Esophagus muscularis mucosa (tissue), 4 donors: Measurements from ENCODE around the gene MARK2. TPM values are rescaled to one million over a fixed set of nuclear protein-coding genes. Genes with fewer than 3 reads are reported as not detected.
A peak's percentile ranks its signal among the peaks of the same experiment; 100 is the strongest.
"Not testable (repeated sequence)": the region's sequence is repeated elsewhere in the genome, so short reads cannot be mapped to it uniquely, and the experiment has no call there.

ENCODE experiments used
- DNase-seq: peaks from one replicate; pipeline ENCODE4 v3.0.0-alpha.2; 2017; ENCODE audit errors: extremely low spot score
- H3K27ac ChIP-seq, 4 donors: fragments of 200-600 bp; sonication (generic); replicated peaks in 1 of 4; 1 replicate in 3 of 4; 2 replicates in 1 of 4; pipeline ENCODE4 v1.5.1; 2016 to 2019; ENCODE audit warnings: mild to moderate bottlenecking in 1 of 4
- H3K27me3 ChIP-seq, 4 donors: fragments of 200-600 bp; sonication (generic); one replicate each; pipeline versions ENCODE4 v1.5.1 to v1.6.0; 2016 to 2019
- H3K36me3 ChIP-seq, 4 donors: fragments of 200-600 bp; sonication (generic); one replicate each; pipeline ENCODE4 v1.5.1; 2016 to 2019
- H3K4me1 ChIP-seq, 4 donors: fragments of 200-600 bp; sonication (generic); one replicate each; pipeline ENCODE4 v1.5.1; 2016 to 2019
- H3K4me3 ChIP-seq, 4 donors: fragments of 200-600 bp; sonication (generic); 1 replicate in 2 of 4; 2 replicates in 2 of 4; pipeline ENCODE4 v1.5.1; 2016 to 2019; ENCODE audit warnings: mild to moderate bottlenecking in 4 of 4, moderate library complexity in 1 of 4
- H3K9me3 ChIP-seq, 4 donors: fragments of 200-600 bp; sonication (generic); 1 replicate in 3 of 4; 2 replicates in 1 of 4; pipeline ENCODE4 v1.5.1; 2016 to 2019
- EP300 ChIP-seq: sonication (generic); formaldehyde crosslinking; IDR thresholded peaks from one replicate; pipeline ENCODE4 v1.6.1; 2017; ENCODE audit warnings: antibody characterized with exemption
- POLR2A ChIP-seq: fragments of 450-650 bp; IDR thresholded peaks from one replicate; pipeline ENCODE4 v1.6.1; 2017; ENCODE audit warnings: antibody characterized with exemption, moderate library complexity, mild to moderate bottlenecking, low read depth
- POLR2AphosphoS5 ChIP-seq, 2 donors: sonication (generic); formaldehyde crosslinking; IDR thresholded peaks; one replicate each; pipeline ENCODE4 v1.6.1; 2017; ENCODE audit warnings: antibody characterized with exemption in 2 of 2
- WGBS: methylation state at CpG from one replicate; pipeline ENCODE4 v1.1.5; 2018; 5-methylcytosine and 5-hydroxymethylcytosine counted together
- intact Hi-C: fragments of 100-400 bp; cut with DNase I; formaldehyde crosslinking; loops from one replicate; pipeline ENCODE4 v1.15.1; 2023
- total RNA-seq, 4 donors: library from RNA; depleted of rRNA; stranded (reverse); fragments of >200 nt; gene quantifications; one replicate each; pipeline versions ENCODE4 v1.1.0 to v1.2.1, GENCODE V29; 2016
- TF ChIP-seq, protein P1 (sequence below), 3 experiments: fragments of 200-600 bp in 2 of 3; fragments of 450-650 bp in 1 of 3; sonication (generic) in 2 of 3; IDR thresholded peaks; one replicate each; pipeline ENCODE4 v1.5.1; 2017 to 2019; ENCODE audit warnings: antibody characterized with exemption in 3 of 3, mild to moderate bottlenecking in 2 of 3, moderate library complexity in 1 of 3

MARK2 gene
- total RNA-seq, 4 donors from 2014 or later: 21.5 to 38.1 (median 30.6) TPM

DNA sequence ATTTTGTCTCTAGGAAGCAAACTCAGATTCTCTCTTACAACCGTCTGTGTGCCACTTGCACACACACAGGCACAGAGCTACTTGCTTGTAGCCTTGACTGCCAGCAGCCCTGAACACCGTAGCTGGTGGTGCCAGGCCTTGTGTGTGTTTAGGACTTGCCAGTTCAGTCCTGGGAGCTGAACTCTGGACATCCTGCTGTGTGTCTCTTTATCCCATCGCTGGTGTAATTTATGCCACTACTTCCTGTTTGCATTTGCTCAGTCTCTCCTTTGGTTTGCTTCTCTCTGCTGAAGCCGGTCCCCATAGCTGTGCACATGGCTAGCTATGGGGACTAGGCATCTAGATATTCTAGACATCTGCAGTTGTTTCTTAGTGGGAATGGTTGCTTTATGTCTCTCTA, 24.0 kb downstream of the MARK2 start:
- intact Hi-C loops: no loop called here
- 42% methylated on average over 4 of the region's 4 CpGs for WGBS
- Histone ChIP-seq H3K27me3 (no peaks in the 10 kb centered on the region), H3K9me3 (no peaks in the 10 kb centered on the region), H3K4me1 (peaks cover 36 to 53% (median 48%) of the 10 kb centered on the region in 4 donors), H3K4me3 (no peak overlapping the region), H3K36me3 (peaks cover 0 to 32% (median 16%) of the 10 kb centered on the region in 4 donors), H3K27ac (no peak overlapping the region)
- DNase-seq: no peak
- TF ChIP-seq EP300 (no peak), POLR2A (no peak), POLR2AphosphoS5 (IDR thresholded peaks at IDR 0.05) (no peak)
- TF ChIP-seq, protein P1, sequence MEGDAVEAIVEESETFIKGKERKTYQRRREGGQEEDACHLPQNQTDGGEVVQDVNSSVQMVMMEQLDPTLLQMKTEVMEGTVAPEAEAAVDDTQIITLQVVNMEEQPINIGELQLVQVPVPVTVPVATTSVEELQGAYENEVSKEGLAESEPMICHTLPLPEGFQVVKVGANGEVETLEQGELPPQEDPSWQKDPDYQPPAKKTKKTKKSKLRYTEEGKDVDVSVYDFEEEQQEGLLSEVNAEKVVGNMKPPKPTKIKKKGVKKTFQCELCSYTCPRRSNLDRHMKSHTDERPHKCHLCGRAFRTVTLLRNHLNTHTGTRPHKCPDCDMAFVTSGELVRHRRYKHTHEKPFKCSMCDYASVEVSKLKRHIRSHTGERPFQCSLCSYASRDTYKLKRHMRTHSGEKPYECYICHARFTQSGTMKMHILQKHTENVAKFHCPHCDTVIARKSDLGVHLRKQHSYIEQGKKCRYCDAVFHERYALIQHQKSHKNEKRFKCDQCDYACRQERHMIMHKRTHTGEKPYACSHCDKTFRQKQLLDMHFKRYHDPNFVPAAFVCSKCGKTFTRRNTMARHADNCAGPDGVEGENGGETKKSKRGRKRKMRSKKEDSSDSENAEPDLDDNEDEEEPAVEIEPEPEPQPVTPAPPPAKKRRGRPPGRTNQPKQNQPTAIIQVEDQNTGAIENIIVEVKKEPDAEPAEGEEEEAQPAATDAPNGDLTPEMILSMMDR (IDR thresholded peaks at IDR 0.05): no peak

DNA sequence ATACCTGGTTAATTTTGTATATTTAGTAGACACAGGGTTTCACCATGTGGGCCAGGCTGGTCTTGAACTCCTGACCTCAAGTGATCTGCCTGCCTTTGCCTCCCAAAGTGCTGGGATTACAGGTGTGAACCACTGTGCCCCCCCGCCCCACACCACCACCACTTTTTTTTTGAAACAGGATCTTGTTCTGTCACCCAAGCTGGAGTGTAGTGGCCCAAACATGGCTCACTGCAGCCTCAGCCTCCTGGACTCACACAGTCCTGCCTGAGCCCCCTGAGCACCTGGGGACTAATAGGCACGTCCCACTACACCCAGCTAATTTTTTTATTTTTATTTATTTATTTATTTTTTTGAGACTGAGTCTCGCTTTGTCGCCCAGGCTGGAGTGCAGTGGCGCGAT, 24.7 kb downstream of the MARK2 start:
- H3K9me3 ChIP-seq, H3K27ac ChIP-seq, intact Hi-C loops, H3K27me3 ChIP-seq, H3K4me3 ChIP-seq, DNase-seq: not testable (repeated sequence)
- Histone ChIP-seq H3K36me3 (peaks cover 0 to 32% (median 16%) of the 10 kb centered on the region in 4 donors), H3K4me1 (peaks cover 38 to 53% (median 47%) of the 10 kb centered on the region in 4 donors)
- WGBS: 96% methylated on average over 6 of the region's 6 CpGs

DNA sequence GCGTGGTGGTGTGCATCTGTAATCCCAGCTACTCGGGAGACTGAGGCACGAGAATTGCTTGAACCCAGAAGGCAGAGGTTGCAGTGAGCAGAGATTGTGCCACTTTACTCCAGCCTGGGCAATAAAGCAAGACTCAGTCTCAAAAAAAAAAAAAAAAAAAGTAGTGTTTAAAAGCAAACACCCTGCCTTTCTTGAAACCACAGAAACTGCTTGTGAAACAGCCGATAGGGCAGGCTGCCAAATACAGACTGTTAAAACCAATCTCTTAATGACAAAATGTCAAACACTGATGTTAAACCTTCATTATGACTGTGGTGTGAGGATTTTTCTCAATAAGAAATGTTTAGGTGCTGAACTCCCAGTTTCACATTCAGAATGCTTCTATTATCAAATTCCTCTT, 27.3 kb downstream of the MARK2 start:
- Histone ChIP-seq H3K4me1 (peaks cover 55 to 69% (median 64%) of the 10 kb centered on the region in 4 donors), H3K9me3 (no peaks in the 10 kb centered on the region), H3K4me3 (no peak overlapping the region), H3K27ac (no peak overlapping the region), H3K36me3 (peaks cover 0 to 24% (median 16%) of the 10 kb centered on the region in 4 donors), H3K27me3 (no peaks in the 10 kb centered on the region)
- no peak for TF ChIP-seq EP300
- TF ChIP-seq, protein P1 (IDR thresholded peaks at IDR 0.05): no peak
- no peak for TF ChIP-seq POLR2AphosphoS5 (IDR thresholded peaks at IDR 0.05)
- TF ChIP-seq POLR2A: no peak
- 54% methylated on average over 4 of the region's 4 CpGs for WGBS
- DNase-seq: no peak
- intact Hi-C loops: no loop called here

DNA sequence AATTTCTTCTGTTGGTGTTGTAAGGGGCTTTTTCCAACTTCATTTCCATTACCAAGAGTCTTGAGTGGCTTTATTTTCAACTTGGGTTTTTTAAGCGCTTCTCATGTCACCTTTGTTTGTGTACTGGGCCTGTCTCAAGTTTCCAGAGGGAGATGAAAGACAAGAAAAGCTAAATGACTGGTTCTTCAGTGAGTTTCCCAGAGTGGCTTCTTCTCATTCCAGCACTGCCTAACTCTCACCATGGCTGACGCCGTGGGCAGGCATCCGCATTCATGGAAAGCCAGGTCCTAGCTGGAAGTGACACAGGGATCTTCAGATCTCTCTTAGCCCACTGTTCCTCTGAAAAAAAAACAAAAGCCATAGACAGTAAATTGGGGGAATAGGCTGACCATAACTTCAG, 28.6 kb downstream of the MARK2 start:
- peaks cover 0 to 14% (median 8%) of the 10 kb centered on the region in 4 donors for H3K36me3 ChIP-seq
- 92% methylated on average over 4 of the region's 4 CpGs for WGBS
- TF ChIP-seq POLR2AphosphoS5 (IDR thresholded peaks at IDR 0.05) (no peak), EP300 (no peak), POLR2A (no peak)
- TF ChIP-seq, protein P1 (IDR thresholded peaks at IDR 0.05): no peak
- H3K4me1 ChIP-seq: peaks cover 68 to 81% (median 77%) of the 10 kb centered on the region in 4 donors
- H3K27me3 ChIP-seq: no peaks in the 10 kb centered on the region
- H3K4me3 ChIP-seq: no peak overlapping the region
- DNase-seq: no peak
- intact Hi-C loops: no loop called here
- no peaks in the 10 kb centered on the region for H3K9me3 ChIP-seq
- no peak overlapping the region for H3K27ac ChIP-seq

DNA sequence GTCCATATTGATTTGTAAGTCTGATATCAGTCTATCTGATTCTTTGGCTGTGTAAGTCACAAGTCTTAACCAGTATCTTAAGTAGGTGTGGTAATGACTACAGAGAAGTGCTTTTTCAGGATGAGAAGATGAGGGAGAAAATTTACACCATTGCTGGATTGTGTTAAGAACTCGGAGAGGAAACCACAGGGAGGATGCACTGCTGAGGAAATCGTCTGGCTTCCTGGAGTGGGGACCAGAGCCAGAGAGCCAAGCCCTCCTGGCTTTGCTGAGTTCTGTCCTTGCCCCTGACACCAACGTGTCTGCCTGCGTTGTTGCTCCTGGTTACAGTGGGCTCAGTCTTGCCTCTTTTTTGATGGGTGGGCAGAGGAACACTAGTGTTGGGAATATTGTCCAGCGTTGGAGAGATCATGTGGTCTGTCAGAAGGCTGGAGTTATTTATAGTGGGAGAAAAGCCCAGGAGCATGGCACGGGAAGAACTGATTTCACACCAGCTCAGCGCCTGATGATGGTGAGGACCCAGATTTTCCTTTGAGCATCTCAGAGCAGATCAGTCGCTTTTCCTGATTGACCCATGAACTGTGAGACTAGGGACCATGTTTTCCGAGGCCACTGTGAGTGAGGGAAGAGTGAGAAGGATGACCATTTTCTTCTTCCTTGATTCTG, 29.6 kb downstream of the MARK2 start:
- Histone ChIP-seq H3K36me3 (peaks cover 0 to 7% (median 1%) of the 10 kb centered on the region in 4 donors), H3K9me3 (no peaks in the 10 kb centered on the region), H3K4me1 (peaks cover 78 to 89% (median 83%) of the 10 kb centered on the region in 4 donors), H3K4me3 (no peak overlapping the region), H3K27ac (peak overlapping the region in 2 of 4 donors; percentile 10 to 31), H3K27me3 (no peaks in the 10 kb centered on the region)
- intact Hi-C loops: no loop called here
- TF ChIP-seq, protein P1 (IDR thresholded peaks at IDR 0.05): no peak
- TF ChIP-seq POLR2AphosphoS5 (IDR thresholded peaks at IDR 0.05) (no peak), EP300 (no peak), POLR2A (no peak)
- no peak for DNase-seq
- WGBS: 43% methylated on average over 9 of the region's 9 CpGs
